ENCODE data around the gene DCTN1.

DCTN1 gene

DNA sequence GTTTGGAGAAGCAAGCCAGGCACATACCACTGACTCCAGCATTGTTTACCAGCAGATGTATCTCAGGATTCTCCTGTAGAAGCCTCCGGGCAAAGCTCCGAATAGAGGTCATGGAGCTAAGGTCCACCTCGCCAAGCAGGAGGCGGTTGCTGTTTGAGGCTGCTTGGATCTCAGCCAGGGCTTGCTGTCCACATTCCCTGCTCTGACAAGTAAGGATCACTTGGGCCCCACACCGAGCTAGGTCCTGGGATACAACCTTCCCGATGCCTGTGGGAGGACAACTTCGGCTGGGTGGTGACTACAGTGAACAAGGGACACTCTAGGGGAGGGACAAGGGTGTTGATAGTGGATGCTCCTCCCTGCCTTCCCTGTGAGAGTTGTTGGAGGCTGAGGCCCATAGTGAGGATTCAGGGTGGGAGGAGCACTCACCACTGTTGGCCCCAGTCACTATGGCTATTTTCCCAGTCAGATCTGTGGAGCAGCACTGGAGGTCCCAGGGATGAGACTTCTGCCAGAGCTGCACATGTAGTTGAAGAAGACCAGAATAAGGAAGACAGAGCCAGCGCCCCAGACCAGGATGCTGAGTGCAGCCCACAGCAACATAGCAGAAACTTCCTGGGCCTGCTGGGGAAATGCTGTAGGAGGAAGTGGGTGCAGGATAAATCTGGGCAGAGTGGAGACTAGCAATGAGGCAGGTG is 33.0 kb upstream of the DCTN1 start:
- DNase-seq (ENCODE audit: low read depth in 2 of 2), result no peak

DNA sequence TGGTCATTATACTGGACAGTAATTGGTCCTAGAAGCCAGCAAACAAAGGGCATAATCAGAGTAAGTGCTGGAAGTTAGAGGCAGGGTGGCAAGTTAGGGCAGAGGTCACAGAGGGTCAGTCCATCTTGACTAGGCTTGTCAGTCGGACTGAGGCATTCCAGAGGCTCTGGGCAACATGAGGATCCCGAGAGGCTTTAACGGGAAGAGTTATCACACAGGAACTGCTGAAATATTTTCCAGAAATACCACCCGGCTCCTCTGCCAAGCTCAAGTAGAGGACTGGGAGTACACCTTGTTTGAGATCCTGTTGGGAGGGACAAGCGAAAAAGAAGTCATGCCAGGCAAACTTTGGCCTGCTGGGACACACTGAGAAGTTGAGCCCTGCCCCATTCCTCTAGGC is 27.6 kb upstream of the DCTN1 start:
- DNase-seq (ENCODE audit: low read depth in 2 of 2), result no peak

DNA sequence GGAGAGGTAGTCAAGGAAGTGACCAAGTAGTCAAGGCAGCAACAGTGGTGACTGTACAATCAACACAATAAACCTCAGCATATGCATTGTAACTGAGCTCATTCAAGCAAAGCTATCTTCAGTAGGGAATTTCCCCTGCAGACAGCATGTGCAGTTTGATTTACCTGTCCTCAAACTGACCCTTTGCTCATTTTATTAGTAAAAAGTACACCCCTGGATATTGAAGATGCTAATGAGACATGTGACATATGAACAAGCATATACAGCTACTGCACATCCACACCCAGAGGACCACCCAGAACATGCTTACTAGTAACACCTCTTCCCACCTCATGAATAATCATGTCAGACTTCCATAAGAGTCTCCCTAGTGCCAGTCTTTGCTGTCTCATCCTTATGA is 25.9 kb upstream of the DCTN1 start:
- DNase-seq (ENCODE audit: low read depth in 2 of 2), result no peak

DNA sequence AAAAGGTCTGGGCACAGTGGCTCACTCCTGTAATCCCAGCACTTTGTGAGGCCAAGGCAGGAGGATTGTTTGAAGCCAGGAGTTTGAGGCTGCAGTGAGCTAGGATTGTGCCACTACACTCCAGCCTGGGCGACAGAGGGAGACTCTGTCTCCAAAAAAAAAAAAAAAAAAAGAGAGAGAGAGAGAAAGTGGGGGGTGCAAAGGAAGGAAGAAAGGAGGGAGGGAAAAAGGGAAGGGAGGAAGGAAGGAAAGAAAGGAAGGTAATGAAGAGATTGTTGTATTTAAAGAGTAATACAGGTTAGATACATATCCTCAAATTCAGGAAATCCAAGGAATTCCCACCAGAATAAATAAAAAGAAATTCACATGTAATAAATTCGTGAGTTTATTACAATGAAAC is 21.8 kb upstream of the DCTN1 start:
- DNase-seq (ENCODE audit: low read depth in 2 of 2), result no peak

DNA sequence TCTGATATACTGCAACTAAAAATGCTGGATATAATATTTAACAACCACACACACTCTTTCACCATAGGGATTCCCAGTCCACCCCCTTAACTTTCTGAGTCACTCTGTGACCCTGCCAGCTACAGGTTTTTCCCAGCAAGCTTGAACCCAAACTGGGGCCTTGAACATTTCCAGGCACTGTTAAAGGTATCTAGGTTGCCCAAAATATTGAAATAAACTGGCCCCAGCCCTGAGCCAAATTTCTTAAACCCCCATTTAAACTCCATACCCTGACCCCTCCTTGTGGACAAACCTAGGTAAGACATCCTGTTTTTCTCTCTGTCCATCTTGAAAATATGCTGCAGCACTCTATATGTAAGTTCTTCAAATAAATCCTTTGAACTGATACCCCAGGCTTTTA is 19.7 kb upstream of the DCTN1 start:
- no peak for DNase-seq (ENCODE audit: low read depth in 2 of 2)

DNA sequence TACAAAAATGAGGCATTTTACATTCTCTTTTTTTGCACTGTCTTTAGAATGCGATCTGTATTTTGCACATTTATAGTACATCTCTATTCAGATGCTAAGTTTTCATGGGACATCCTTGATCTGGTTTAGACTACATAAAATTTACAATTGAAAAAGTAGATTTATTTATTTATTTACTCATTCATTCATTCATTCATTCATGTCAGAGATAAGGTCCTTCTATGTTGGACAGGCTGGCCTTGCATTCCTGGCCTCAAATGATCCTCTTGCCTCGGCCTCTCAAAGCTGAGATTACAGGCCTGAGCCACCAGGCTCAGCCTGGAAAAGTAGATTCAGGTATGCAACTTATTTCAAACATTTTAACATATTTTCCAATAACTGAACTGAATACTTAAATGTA is 16.0 kb upstream of the DCTN1 start:
- no peak for DNase-seq (ENCODE audit: low read depth in 2 of 2)

DNA sequence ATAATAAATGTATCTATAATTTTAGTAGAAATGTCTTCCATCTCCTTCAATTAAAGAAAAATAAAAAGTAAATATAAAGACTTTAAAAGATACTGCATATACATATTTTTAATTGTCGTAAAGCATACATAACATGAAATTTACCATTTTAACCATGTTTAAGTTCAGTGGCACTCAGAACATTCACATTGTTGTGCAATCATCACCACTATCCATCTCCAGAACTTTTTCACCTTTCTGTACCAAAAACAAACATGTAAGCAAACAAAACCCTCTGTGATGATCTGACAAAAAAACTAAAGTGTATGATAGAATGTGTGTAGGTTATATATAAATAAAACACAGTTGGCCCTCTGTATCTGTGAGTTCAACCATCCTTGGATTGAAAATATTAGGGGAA is 13.4 kb upstream of the DCTN1 start:
- DNase-seq (ENCODE audit: low read depth in 2 of 2), result no peak

DNA sequence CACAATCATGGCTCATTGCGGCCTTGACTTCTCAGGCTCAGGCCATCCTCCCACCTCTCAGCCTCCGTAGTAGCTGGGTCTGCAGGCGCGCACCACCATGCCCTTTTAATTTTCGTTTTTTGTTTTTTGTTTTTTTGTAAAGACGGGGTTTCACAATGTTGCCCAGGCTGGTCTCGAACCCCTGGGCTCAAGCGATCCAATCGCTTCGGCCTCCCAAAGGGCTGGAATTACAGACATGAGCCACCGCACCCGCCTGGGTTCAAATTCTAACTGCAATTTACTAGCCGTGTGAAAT is 12.3 kb upstream of the DCTN1 start:
- no peak for DNase-seq (ENCODE audit: low read depth in 2 of 2)

DNA sequence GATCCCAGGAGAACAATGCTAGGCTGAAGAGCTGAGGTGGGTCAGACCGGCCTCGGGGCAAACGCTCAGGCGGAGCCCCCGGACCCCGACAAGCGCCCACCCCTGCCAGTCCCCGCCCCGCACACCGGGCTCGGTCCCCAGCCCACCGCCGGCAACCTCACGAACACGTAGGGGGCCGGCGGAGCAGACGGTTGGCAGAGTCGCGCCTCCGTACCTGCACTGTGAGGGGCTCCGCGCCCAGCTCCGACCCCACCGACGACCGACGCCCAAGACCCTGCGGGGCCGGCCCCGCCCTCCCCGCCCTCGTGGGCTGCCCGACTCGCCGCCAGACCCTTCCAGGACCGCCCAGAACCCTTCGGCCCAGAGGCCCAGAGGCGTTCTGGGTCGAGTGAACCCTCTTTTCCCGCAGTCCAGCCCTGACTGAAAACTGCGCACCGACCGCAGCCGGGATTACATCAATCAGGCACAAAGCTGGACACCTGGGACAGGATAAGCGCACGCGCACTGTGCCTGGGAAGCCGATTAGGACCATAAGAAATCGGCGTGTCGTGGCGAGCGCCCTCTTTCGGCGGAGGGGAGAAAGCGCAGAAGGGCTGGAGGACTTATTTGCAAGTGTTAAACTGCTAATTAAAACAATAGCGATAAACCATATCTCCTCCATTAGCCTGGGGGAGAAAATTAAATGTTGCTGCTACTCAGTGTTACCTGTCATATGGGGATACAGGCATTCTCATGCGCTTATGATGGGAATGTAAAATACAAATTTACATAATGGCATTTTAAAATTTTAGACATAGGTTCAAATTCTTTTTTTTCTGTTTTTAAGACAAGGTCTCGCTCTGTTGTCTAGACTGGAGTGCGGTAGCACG is 11.7 kb upstream of the DCTN1 start:
- peak; percentile 89 for DNase-seq (ENCODE audit: low read depth in 2 of 2)

DNA sequence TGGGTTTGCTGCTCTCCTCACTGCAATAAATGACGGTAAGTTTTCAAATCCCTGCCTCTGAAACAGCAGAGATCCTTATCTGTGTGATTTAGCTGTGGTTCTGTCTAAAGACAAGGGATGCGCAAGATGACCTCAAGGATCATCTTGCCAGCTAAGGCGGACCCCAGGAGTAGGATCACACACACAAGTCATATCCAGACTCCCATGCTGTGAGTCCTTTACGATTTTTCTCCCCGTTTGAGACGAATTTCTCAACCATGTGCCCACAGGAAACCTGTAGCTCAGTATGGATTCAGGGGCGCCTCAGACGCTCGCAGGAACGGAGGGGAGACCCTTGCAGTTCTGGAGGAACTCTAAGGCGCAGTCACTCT is 11.1 kb upstream of the DCTN1 start:
- no peak for DNase-seq (ENCODE audit: low read depth in 2 of 2)

DNA sequence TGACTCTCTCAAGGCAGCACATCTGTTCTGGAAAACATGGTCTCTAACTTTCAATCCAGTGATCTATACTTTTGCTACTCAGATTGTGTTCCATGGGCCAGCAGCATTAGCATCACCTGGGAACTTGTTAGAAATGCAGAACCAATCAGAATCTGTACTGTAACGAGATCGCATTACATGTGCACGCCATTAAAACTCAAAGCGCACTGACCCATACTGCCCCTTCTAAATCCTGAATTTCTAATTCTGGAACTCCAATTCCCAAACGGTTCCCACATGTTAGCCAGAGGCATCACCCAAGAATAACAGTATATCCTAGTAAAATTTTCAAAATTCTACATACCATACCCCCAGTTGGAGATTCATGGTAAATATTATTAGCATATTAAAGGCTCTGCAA is 10.5 kb upstream of the DCTN1 start:
- no peak for DNase-seq (ENCODE audit: low read depth in 2 of 2)

DNA sequence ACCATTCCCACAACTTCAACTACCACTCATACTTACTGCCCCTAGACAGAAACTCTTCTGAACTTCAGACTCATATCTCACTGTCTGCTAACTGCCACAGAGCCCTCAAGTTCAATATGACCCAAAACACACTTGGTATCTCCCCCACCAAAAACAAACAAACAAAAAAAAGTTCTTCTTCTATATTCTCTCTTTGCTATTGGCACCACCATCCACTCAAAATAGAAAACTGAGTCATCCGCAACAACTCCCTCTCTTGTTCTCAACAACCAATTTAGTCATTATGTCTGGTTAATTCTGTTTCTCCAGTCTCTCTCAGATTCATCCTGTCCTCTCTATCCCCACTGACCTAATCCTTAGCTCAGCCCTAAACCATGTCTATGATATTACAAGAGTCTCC is 7.2 kb upstream of the DCTN1 start:
- no peak for DNase-seq (ENCODE audit: low read depth in 2 of 2)

DNA sequence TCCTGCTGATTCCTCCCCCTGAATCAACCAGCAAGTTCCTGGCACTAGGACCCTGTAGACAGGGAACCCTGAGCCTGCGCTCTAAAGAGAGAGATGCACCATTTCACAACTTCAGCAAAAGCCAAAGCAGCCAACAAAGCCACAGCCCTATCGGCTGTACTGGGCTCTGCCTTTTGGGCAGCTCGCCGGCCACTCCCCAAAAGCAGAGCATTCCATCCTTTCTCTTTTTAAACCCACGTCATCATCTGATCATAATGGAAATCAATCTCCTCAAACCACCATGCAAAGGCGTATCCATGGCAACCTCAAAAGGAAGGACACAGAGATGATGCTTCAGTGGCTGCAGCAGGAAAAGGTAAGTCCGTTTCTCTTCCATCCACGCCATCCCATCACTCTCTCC is 5.3 kb upstream of the DCTN1 start:
- DNase-seq (ENCODE audit: low read depth in 2 of 2), result no peak

DNA sequence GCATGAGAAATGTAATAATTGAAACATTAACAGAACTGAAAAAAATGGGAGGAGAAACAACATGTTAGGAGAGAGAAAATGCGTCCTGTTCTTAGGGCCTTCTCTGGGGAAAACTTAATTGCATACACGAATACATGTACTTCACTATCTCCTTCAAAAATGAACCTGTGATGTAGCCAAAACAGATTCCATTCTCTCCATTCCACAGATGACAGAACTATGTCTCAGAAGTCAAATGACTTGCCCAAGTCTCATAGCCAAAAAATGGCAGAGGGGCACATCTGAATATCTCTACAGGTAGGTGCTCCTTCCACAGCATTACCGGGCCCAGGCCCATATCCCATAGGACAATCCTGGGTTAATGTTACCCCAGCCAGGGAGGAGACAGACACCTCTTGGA is 3.9 kb upstream of the DCTN1 start:
- no peak for DNase-seq (ENCODE audit: low read depth in 2 of 2)

DNA sequence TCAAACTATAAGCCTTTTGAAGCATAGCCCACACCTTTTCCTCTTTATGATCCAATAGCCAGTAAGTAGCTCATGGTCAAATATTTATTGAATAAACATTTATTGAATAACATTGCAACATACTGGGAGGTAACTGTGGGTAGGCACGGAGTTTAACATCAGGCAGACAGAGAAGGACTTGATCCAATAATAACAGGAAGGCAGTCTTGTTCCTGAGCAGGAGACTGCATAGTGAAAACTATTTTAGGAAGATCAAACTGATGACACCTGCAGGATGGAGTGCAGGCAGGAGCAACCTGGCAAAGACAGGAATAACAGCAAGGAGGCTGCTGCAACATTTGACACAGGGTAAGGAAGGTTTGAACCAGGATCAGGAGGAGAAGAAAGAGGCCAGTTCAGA is 3.1 kb upstream of the DCTN1 start:
- DNase-seq (ENCODE audit: low read depth in 2 of 2), result no peak

DNA sequence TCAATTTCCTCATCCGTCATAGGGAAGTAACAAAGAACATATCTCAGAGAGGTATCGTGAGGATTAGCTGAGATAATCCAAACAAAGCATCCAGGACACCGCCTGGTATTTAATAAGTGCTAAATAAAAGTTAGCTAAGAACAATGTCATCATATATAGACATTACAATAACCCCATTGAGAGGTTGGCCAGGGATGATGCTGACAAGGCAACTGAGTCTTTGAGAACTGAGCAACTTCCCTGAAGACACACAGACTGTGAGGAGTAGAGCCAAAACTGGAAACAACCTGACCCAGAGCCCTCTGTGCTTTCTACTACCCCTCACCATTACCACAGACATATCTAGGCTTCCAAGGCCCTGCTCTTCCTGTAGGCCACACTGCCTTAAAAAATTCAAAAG is 1.6 kb upstream of the DCTN1 start:
- no peak for DNase-seq (ENCODE audit: low read depth in 2 of 2)

DNA sequence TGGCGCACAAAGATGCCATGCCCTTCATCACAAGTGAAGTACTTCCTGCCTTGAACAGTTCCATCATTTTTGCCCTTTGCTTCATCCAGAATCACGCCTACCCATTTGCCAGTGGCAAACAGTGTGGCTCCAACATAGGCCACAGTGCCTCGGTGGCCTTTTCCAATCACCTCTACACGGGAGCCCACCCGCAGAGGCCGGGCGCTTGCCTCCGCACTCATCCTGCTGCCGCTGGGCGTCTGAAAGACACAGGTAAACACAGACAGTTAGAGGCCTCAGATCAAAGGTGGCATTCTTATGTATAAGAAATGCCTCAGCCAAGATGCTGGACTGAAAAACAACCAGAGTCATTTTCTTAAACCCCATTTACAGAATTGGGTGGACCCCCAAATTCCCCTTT is 2.1 kb downstream of the DCTN1 start:
- no peak for DNase-seq (ENCODE audit: low read depth in 2 of 2)

DNA sequence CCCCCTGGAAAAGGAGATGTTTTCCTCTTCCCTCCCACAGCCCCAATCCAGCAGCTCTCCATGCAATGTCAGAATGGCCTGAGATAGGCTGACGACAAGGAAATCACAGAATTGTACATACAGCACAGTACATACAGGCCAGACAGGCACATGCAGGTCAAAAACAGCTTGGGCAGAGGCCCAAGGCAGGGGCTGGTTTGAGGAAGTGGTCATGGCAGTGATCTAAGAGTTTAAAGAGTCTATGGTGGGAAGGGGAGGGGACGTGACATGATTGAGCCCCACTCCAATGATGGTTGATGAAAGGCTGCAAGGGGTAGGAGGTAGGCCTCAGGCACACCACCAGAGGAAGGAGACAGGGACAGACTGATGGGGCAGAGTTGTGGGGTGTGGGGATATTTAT is 4.3 kb downstream of the DCTN1 start:
- no peak for DNase-seq (ENCODE audit: low read depth in 2 of 2)

DNA sequence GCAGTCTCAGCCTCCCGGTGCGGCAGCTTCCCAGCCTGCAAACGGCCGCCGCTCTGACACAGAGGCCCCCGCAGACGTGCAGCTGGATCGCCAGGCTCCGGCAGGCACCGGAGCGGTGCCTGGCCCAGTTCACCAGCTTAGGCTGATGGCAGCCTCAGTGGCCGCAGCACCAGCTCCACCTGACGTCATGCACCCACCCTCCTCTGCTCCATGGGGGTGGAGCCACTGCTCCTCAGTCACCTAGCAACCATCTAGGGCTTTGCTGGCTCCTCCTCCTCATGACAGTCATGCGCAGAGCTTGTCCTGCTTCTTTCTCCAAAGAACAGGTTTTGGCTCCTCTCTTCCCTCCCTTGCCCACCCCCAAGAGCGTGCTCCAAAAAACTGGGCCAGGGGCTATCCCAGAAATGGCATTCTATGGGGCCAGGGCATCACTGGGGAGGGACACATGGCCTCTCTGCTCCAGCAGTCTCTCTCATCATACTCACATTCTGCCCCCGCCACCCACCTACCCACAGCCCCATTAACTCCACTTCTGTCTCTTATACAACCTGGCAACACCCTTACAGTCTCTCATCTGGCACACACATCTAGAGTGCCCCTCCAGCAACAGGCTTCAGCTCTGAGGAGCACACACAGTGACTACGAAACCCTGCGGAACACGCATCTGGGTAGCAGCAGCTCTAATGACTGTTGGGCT is 5.5 kb downstream of the DCTN1 start:
- no peak for DNase-seq (ENCODE audit: low read depth in 2 of 2)

DNA sequence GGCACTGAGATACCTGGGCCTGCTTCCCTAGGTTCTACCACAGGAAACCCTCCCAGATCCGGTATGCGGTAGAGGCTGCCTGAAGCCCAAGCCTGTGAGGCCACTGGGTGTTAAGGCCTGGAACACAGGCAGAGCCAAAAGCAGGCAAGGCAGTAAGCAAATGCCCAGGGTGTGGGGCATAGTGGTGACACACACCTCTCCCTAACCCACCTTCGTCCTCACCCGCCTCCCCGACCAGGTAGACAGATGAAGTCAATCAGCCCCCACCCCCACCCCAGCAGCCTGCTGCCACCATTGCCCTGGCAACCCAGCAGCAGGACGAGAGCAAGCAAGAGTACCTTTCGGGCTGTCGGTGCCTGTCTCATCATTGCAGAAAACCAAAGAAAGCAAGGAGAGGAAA is 6.1 kb downstream of the DCTN1 start:
- no peak for DNase-seq (ENCODE audit: low read depth in 2 of 2)

DNA sequence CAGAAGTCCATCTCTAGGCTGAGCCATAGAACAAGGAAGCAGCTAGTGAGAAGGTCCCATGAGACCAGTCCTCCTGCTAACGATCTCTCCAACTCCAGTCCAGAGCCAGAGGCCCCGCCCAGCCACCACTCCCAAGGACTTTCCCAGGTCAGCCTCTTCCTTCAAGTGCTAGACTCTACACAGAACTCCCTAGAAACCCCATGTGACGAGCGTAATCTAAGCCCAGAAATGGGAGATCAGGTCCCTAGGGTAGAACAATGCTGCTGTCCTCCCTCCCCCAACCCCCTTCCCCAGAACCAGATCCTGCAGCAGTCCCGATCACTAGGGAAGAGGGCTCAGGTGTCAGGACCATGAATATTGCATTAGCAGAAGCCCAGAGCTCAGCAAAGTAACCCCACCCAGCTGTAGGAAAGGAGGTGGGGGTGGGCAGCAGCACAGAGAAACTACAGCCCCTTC is 6.9 kb downstream of the DCTN1 start:
- no peak for DNase-seq (ENCODE audit: low read depth in 2 of 2)

DNA sequence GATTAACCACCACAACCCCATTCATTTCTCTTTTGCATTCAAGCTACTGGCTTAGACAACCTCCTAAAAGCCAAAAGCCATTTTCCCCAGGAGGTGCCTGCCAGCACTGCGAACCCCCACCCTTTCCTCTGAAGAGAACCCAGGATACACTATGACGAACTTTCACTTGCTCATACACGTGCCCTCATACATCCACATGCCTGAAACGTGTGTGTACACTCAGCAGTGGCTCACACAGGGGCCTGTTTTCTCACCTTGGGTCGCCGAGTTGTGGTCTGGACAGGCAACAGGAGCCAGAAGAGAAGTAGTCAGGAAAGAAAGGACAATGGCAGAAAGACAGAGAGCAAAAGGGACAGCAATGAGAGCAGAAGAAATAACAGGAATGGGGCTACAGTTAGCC is 7.4 kb downstream of the DCTN1 start:
- no peak for DNase-seq (ENCODE audit: low read depth in 2 of 2)

DNA sequence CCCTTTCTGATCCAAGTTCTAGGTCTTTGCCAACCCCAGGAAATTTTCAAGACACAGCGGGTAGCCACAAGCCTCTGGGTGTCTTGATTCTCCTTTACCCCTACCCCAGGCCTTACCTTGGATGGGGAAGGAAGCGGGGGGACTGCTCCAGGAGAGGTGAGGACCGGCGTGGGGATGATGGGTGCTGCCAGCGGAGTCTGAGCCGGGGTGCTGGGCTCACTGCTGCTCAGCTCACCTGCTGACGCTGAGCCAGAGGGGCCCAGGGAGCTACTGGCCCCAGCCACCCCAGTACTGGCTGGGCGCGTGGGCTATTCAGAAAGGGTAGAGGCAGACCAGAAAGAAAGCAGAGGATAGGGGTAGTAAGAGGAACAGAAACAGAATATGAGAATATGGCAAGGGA is 8.7 kb downstream of the DCTN1 start:
- DNase-seq (ENCODE audit: low read depth in 2 of 2), result no peak

Data from activated CD8-positive, alpha-beta memory T cell treated with anti-CD3 and anti-CD28 coated beads for 4 hours (primary cell).